Liver (tissue), 9 donors: Measurements from ENCODE around the gene FABP1. TPM values are rescaled to one million over a fixed set of nuclear protein-coding genes. Genes with fewer than 3 reads are reported as not detected.

ENCODE experiments used
- DNase-seq: peaks from one replicate; pipeline ENCODE4 v3.0.0-alpha.2; 2017; ENCODE audit warnings: low spot score
- H3K27ac ChIP-seq, 2 donors: one replicate each; pipeline ENCODE4 v1.7.0; 2013; ENCODE audit warnings: inconsistent platforms in 2 of 2, low read length in 2 of 2, control low read depth in 1 of 2, low read depth in 1 of 2, mild to moderate bottlenecking in 1 of 2
- H3K27me3 ChIP-seq, 4 donors: one replicate each; pipeline versions ENCODE4 v1.6.1 to v1.7.0; 2013; ENCODE audit warnings: low read length in 3 of 4, inconsistent platforms in 1 of 4, mild to moderate bottlenecking in 1 of 4, moderate library complexity in 1 of 4; ENCODE audit not compliant: control insufficient read depth in 4 of 4, insufficient read depth in 4 of 4
- H3K36me3 ChIP-seq, 4 donors: one replicate each; pipeline versions ENCODE4 v1.6.1 to v1.7.0; 2013; ENCODE audit warnings: low read length in 3 of 4, mild to moderate bottlenecking in 3 of 4, low read depth in 1 of 4, moderate library complexity in 1 of 4; ENCODE audit not compliant: control insufficient read depth in 4 of 4, insufficient read depth in 3 of 4
- H3K4me1 ChIP-seq, 4 donors: one replicate each; pipeline versions ENCODE4 v1.6.1 to v1.7.0; 2013; ENCODE audit warnings: low read length in 3 of 4, mild to moderate bottlenecking in 3 of 4, moderate library complexity in 1 of 4; ENCODE audit not compliant: control insufficient read depth in 4 of 4, insufficient read depth in 4 of 4
- H3K4me3 ChIP-seq, 3 donors: one replicate each; pipeline versions ENCODE4 v1.6.1 to v1.7.0; 2013; ENCODE audit warnings: low read length in 3 of 3, control low read depth in 1 of 3, low read depth in 1 of 3, mild to moderate bottlenecking in 1 of 3
- H3K9ac ChIP-seq, 2 donors: one replicate each; pipeline ENCODE4 v1.7.0; 2013; ENCODE audit warnings: low read length in 2 of 2, mild to moderate bottlenecking in 2 of 2, moderate library complexity in 2 of 2, control low read depth in 1 of 2, low read depth in 1 of 2
- H3K9me3 ChIP-seq, 4 donors: one replicate each; pipeline versions ENCODE4 v1.6.1 to v1.7.0; 2013; ENCODE audit warnings: low read length in 3 of 4; ENCODE audit not compliant: control insufficient read depth in 4 of 4
- EGR1 ChIP-seq, 2 donors: IDR thresholded peaks; 2 replicates each; pipeline ENCODE4 v1.6.1; 2016 to 2018; ENCODE audit warnings: antibody characterized with exemption in 2 of 2, low read depth in 2 of 2
- FOXA1 ChIP-seq: IDR thresholded peaks from 2 replicates; pipeline ENCODE4 v1.6.1; 2016; ENCODE audit warnings: antibody characterized with exemption
- FOXA2 ChIP-seq: IDR thresholded peaks from 2 replicates; pipeline ENCODE4 v1.6.1; 2016; ENCODE audit warnings: antibody characterized with exemption
- GABPA ChIP-seq, 2 donors: IDR thresholded peaks in 1 of 2; conservative IDR thresholded peaks in 1 of 2; 2 replicates each; pipeline ENCODE4 v1.6.1; 2016; ENCODE audit warnings: antibody characterized with exemption in 2 of 2, mild to moderate bottlenecking in 1 of 2, moderate library complexity in 1 of 2
- HNF4A ChIP-seq, 2 donors: conservative IDR thresholded peaks; 2 replicates each; pipeline ENCODE4 v1.6.1; 2016; ENCODE audit warnings: antibody characterized with exemption in 2 of 2, mild to moderate bottlenecking in 2 of 2
- HNF4G ChIP-seq: IDR thresholded peaks from 2 replicates; pipeline ENCODE4 v1.6.1; 2016; ENCODE audit warnings: antibody characterized with exemption
- JUND ChIP-seq, 2 donors: IDR thresholded peaks; 2 replicates each; pipeline ENCODE4 v1.6.1; 2016; ENCODE audit warnings: antibody characterized with exemption in 2 of 2
- NR2F2 ChIP-seq: IDR thresholded peaks from 2 replicates; pipeline ENCODE4 v1.6.1; 2016; ENCODE audit warnings: antibody characterized with exemption
- RAD21 ChIP-seq, 2 donors: IDR thresholded peaks; 2 replicates each; pipeline ENCODE4 v1.6.1; 2016; ENCODE audit warnings: antibody characterized with exemption in 2 of 2, mild to moderate bottlenecking in 2 of 2
- RXRA ChIP-seq, 2 donors: IDR thresholded peaks; 2 replicates each; pipeline ENCODE4 v1.6.1; 2017 to 2018; ENCODE audit warnings: antibody characterized with exemption in 2 of 2, mild to moderate bottlenecking in 1 of 2
- SP1 ChIP-seq: IDR thresholded peaks from 2 replicates; pipeline ENCODE4 v1.6.1; 2018; ENCODE audit warnings: antibody characterized with exemption, mild to moderate bottlenecking
- TAF1 ChIP-seq: conservative IDR thresholded peaks from 2 replicates; pipeline ENCODE4 v1.6.1; 2016; ENCODE audit warnings: antibody characterized with exemption, mild to moderate bottlenecking
- YY1 ChIP-seq: IDR thresholded peaks from 2 replicates; pipeline ENCODE4 v1.6.1; 2016; ENCODE audit warnings: antibody characterized with exemption, mild to moderate bottlenecking
- WGBS: extraction: QIAGEN DNeasy Blood & Tissue Kit; methylation state at CpG from one replicate; pipeline ENCODE4 v1.1.7; 2013; 5-methylcytosine and 5-hydroxymethylcytosine counted together
- polyA plus RNA-seq, 2 donors: library from polyadenylated mRNA; stranded (reverse) in 1 of 2; unstranded in 1 of 2; fragments of 200-250 nt in 1 of 2; fragments of >200 nt in 1 of 2; fragmentation: Nextera tagmentation in 1 of 2; extraction: Ambion mirVana in 1 of 2; gene quantifications; one replicate each; pipeline versions ENCODE4 v1.2.1 to v1.2.3, GENCODE V29; 2013 to 2015
- total RNA-seq, 2 donors: library from RNA; depleted of rRNA; stranded (reverse); fragments of >200 nt; gene quantifications; one replicate each; pipeline ENCODE4 v1.2.3, GENCODE V29; 2014
- TF ChIP-seq, protein P1 (sequence below): IDR thresholded peaks from 2 replicates; pipeline ENCODE4 v1.6.1; 2016; ENCODE audit warnings: antibody characterized with exemption
- TF ChIP-seq, protein P2 (sequence below): IDR thresholded peaks from 2 replicates; pipeline ENCODE4 v1.6.1; 2016; ENCODE audit warnings: antibody characterized with exemption
- TF ChIP-seq, protein P3 (sequence below): fragments of 150-350 bp; IDR thresholded peaks from 2 replicates; pipeline ENCODE4 v1.5.1; 2017; ENCODE audit warnings: improper control_type of control experiment, low read depth, low read length; ENCODE audit not compliant: missing input control
- TF ChIP-seq, protein P4 (sequence below): IDR thresholded peaks from 2 replicates; pipeline ENCODE4 v1.6.1; 2016; ENCODE audit warnings: antibody characterized with exemption
- TF ChIP-seq, protein P5 (sequence below): IDR thresholded peaks from 2 replicates; pipeline ENCODE4 v1.6.1; 2016; ENCODE audit warnings: antibody characterized with exemption, mild to moderate bottlenecking
- donor health status: healthy.
- donor health status: healthy.
- donor health status: healthy.
- donor health status: healthy.
- donor health status: healthy.

FABP1 gene
- total and polyA plus RNA-seq, 4 donors, result 975 to 7,337 (median 2,306) TPM

- H3K27ac ChIP-seq, result no peak overlapping the region
- no peak for DNase-seq
- H3K27me3 ChIP-seq, result no peaks in the 10 kb centered on the region
- H3K9ac ChIP-seq, result no peak overlapping the region
- no peaks in the 10 kb centered on the region for H3K36me3 ChIP-seq
- 86% methylated on average over 7 of the region's 7 CpGs for WGBS
- peaks cover 0 to 25% (median 8%) of the 10 kb centered on the region in 4 donors for H3K4me1 ChIP-seq
- H3K9me3 ChIP-seq, result no peaks in the 10 kb centered on the region
- TF ChIP-seq EGR1 (IDR thresholded peaks at IDR 0.05; ENCODE audit: low read depth in 2 of 2), result no peak
- no peak for TF ChIP-seq YY1
- TF ChIP-seq NR2F2, result no peak
- no peak for TF ChIP-seq GABPA (IDR thresholded peaks at IDR 0.05 in 1 of 2, conservative IDR thresholded peaks at IDR 0.05 in 1 of 2)
- TF ChIP-seq, protein P1, sequence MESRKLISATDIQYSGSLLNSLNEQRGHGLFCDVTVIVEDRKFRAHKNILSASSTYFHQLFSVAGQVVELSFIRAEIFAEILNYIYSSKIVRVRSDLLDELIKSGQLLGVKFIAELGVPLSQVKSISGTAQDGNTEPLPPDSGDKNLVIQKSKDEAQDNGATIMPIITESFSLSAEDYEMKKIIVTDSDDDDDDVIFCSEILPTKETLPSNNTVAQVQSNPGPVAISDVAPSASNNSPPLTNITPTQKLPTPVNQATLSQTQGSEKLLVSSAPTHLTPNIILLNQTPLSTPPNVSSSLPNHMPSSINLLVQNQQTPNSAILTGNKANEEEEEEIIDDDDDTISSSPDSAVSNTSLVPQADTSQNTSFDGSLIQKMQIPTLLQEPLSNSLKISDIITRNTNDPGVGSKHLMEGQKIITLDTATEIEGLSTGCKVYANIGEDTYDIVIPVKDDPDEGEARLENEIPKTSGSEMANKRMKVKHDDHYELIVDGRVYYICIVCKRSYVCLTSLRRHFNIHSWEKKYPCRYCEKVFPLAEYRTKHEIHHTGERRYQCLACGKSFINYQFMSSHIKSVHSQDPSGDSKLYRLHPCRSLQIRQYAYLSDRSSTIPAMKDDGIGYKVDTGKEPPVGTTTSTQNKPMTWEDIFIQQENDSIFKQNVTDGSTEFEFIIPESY, result no peak
- TF ChIP-seq RXRA (IDR thresholded peaks at IDR 0.05), result no peak
- TF ChIP-seq, protein P2, sequence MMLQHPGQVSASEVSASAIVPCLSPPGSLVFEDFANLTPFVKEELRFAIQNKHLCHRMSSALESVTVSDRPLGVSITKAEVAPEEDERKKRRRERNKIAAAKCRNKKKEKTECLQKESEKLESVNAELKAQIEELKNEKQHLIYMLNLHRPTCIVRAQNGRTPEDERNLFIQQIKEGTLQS, result no peak
- TF ChIP-seq SP1, result no peak
- TF ChIP-seq JUND (IDR thresholded peaks at IDR 0.05), result no peak
- no peak for TF ChIP-seq HNF4A (conservative IDR thresholded peaks at IDR 0.05)
- no peak for TF ChIP-seq HNF4G
- TF ChIP-seq FOXA1, result no peak
- no peak for TF ChIP-seq FOXA2
- TF ChIP-seq, protein P3, sequence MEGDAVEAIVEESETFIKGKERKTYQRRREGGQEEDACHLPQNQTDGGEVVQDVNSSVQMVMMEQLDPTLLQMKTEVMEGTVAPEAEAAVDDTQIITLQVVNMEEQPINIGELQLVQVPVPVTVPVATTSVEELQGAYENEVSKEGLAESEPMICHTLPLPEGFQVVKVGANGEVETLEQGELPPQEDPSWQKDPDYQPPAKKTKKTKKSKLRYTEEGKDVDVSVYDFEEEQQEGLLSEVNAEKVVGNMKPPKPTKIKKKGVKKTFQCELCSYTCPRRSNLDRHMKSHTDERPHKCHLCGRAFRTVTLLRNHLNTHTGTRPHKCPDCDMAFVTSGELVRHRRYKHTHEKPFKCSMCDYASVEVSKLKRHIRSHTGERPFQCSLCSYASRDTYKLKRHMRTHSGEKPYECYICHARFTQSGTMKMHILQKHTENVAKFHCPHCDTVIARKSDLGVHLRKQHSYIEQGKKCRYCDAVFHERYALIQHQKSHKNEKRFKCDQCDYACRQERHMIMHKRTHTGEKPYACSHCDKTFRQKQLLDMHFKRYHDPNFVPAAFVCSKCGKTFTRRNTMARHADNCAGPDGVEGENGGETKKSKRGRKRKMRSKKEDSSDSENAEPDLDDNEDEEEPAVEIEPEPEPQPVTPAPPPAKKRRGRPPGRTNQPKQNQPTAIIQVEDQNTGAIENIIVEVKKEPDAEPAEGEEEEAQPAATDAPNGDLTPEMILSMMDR, result no peak
- TF ChIP-seq, protein P4, sequence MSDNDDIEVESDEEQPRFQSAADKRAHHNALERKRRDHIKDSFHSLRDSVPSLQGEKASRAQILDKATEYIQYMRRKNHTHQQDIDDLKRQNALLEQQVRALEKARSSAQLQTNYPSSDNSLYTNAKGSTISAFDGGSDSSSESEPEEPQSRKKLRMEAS, result no peak
- H3K4me3 ChIP-seq, result no peak overlapping the region
Measured at GRCh38 chr2:88160517-88160916, 32.7 kb upstream of the FABP1 start.

DNA sequence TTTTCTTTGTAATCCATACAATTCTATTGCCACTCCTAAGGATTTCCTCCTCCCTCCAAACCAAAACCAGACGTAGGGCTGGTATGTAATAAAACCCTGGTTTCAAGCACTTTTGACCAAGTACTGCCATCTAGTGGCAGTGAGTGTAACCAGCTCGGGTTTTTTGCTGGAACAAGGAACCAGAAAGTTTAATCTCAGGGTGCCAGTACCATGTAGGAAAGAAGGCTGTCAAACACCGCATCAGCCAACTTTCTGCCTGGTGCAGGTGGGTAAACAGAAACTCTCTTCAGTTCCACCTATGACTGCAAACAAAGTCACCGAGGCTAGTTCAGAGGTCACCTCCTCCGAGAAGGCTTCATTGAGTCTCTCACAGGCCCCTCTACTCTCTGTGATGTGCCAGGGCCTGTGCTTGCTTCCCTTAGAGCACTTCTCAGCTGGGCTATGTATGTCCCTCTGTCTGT, 32.1 kb upstream of the FABP1 start:
- Histone ChIP-seq H3K27me3 (no peaks in the 10 kb centered on the region), H3K9me3 (no peaks in the 10 kb centered on the region), H3K36me3 (no peaks in the 10 kb centered on the region), H3K4me3 (no peak overlapping the region), H3K4me1 (peaks cover 0 to 25% (median 8%) of the 10 kb centered on the region in 4 donors), H3K27ac (no peak overlapping the region), H3K9ac (no peak overlapping the region)
- DNase-seq, result peak; percentile 65
- WGBS, result 11% methylated on average over 5 of the region's 5 CpGs
- TF ChIP-seq, protein P1, result no peak
- TF ChIP-seq SP1 (peak; percentile 61), RXRA (IDR thresholded peaks at IDR 0.05) (peak; percentile 72 to 78), GABPA (IDR thresholded peaks at IDR 0.05 in 1 of 2, conservative IDR thresholded peaks at IDR 0.05 in 1 of 2) (no peak), NR2F2 (peak; percentile 51), JUND (IDR thresholded peaks at IDR 0.05) (no peak), YY1 (peak; percentile 44), FOXA2 (peak; percentile 44), TAF1 (peak; percentile 23), FOXA1 (no peak), EGR1 (IDR thresholded peaks at IDR 0.05; ENCODE audit: low read depth in 2 of 2) (no peak), RAD21 (IDR thresholded peaks at IDR 0.05) (peak; percentile 99)
- TF ChIP-seq, protein P3, result peak; percentile 95
- TF ChIP-seq, protein P2, result peak; percentile 25
- TF ChIP-seq, protein P5, sequence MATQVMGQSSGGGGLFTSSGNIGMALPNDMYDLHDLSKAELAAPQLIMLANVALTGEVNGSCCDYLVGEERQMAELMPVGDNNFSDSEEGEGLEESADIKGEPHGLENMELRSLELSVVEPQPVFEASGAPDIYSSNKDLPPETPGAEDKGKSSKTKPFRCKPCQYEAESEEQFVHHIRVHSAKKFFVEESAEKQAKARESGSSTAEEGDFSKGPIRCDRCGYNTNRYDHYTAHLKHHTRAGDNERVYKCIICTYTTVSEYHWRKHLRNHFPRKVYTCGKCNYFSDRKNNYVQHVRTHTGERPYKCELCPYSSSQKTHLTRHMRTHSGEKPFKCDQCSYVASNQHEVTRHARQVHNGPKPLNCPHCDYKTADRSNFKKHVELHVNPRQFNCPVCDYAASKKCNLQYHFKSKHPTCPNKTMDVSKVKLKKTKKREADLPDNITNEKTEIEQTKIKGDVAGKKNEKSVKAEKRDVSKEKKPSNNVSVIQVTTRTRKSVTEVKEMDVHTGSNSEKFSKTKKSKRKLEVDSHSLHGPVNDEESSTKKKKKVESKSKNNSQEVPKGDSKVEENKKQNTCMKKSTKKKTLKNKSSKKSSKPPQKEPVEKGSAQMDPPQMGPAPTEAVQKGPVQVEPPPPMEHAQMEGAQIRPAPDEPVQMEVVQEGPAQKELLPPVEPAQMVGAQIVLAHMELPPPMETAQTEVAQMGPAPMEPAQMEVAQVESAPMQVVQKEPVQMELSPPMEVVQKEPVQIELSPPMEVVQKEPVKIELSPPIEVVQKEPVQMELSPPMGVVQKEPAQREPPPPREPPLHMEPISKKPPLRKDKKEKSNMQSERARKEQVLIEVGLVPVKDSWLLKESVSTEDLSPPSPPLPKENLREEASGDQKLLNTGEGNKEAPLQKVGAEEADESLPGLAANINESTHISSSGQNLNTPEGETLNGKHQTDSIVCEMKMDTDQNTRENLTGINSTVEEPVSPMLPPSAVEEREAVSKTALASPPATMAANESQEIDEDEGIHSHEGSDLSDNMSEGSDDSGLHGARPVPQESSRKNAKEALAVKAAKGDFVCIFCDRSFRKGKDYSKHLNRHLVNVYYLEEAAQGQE, result no peak
